Stimulated activated memory B cell treated with anti-CD40 and anti-IgM and Interleukin-4, amounts not matched to agents 10 μg/mL and 1 μg/mL and 100 μg/mL, for 72 hours (primary cell): ENCODE measurements around the gene TRRAP.

ENCODE experiments used
- ATAC-seq: fragments of 150-1000 bp; cut with Tn5 transposase; 2 replicates; pipeline ENCODE4 v1.10.0; 2021
- H3K27ac Mint-ChIP-seq: one replicate; pipeline ENCODE4 v1.8.0; 2022; ENCODE audit warnings: mild to moderate bottlenecking, mixed read lengths
- H3K27me3 Mint-ChIP-seq: one replicate; pipeline ENCODE4 v1.8.0; 2022; ENCODE audit warnings: mixed read lengths
- H3K36me3 Mint-ChIP-seq: one replicate; pipeline ENCODE4 v1.8.0; 2022; ENCODE audit warnings: mixed read lengths
- H3K4me1 Mint-ChIP-seq: one replicate; pipeline ENCODE4 v1.8.0; 2022; ENCODE audit warnings: mixed read lengths
- H3K4me3 Mint-ChIP-seq: one replicate; pipeline ENCODE4 v1.8.0; 2022; ENCODE audit warnings: mild to moderate bottlenecking, moderate library complexity, mixed read lengths
- H3K9me3 Mint-ChIP-seq: one replicate; pipeline ENCODE4 v1.8.0; 2022; ENCODE audit warnings: mixed read lengths

The TRRAP gene

GRCh38 chr7:99004781-99005500 lies 126.6 kb downstream of the TRRAP start:
- Mint-ChIP-seq H3K27me3 (no peaks in the 10 kb centered on the region), H3K9me3 (no peaks in the 10 kb centered on the region), H3K27ac (peak overlapping the region; percentile 77), H3K36me3 (peaks cover 69% of the 10 kb centered on the region), H3K4me1 (peaks cover 14% of the 10 kb centered on the region), H3K4me3 (no peak overlapping the region)
- ATAC-seq: no peak

GRCh38 chr7:99005776-99006175 lies 127.4 kb downstream of the TRRAP start:
- ATAC-seq: peak; percentile 84
- Mint-ChIP-seq H3K9me3 (no peaks in the 10 kb centered on the region), H3K36me3 (peaks cover 74% of the 10 kb centered on the region)

GRCh38 chr7:99006739-99007424 lies 128.6 kb downstream of the TRRAP start:
- Mint-ChIP-seq H3K4me3 (no peak overlapping the region), H3K27ac (no peak overlapping the region), H3K4me1 (peaks cover 14% of the 10 kb centered on the region), H3K36me3 (peaks cover 74% of the 10 kb centered on the region), H3K27me3 (no peaks in the 10 kb centered on the region), H3K9me3 (no peaks in the 10 kb centered on the region)
- no peak for ATAC-seq

More at GRCh38 chr7:99005776-99006175, 127.4 kb downstream of the TRRAP start:
- Mint-ChIP-seq H3K27ac (peak overlapping the region; percentile 77), H3K27me3 (no peaks in the 10 kb centered on the region), H3K4me1 (peaks cover 14% of the 10 kb centered on the region), H3K4me3 (no peak overlapping the region)

- Mint-ChIP-seq H3K4me1 (peaks cover 14% of the 10 kb centered on the region), H3K36me3 (peaks cover 76% of the 10 kb centered on the region), H3K27me3 (no peaks in the 10 kb centered on the region), H3K27ac (no peak overlapping the region), H3K9me3 (no peaks in the 10 kb centered on the region), H3K4me3 (no peak overlapping the region)
- ATAC-seq: no peak
These were observed 129.9 kb downstream of the TRRAP start for GRCh38 chr7:99008181-99008631.

- H3K9me3 Mint-ChIP-seq: no peaks in the 10 kb centered on the region
- H3K36me3 Mint-ChIP-seq: peaks cover 80% of the 10 kb centered on the region
- ATAC-seq: no peak
- H3K4me1 Mint-ChIP-seq: peaks cover 14% of the 10 kb centered on the region
- H3K4me3 Mint-ChIP-seq: no peak overlapping the region
- H3K27me3 Mint-ChIP-seq: no peaks in the 10 kb centered on the region
- H3K27ac Mint-ChIP-seq: no peak overlapping the region
These were observed 130.7 kb downstream of the TRRAP start for GRCh38 chr7:99008921-99009530.

GRCh38 chr7:99010281-99010680 lies 131.9 kb downstream of the TRRAP start:
- Mint-ChIP-seq H3K27ac (no peak overlapping the region), H3K27me3 (no peaks in the 10 kb centered on the region), H3K9me3 (no peaks in the 10 kb centered on the region), H3K36me3 (peaks cover 80% of the 10 kb centered on the region), H3K4me1 (peaks cover 8% of the 10 kb centered on the region), H3K4me3 (no peak overlapping the region)
- ATAC-seq: no peak

- peaks cover 83% of the 10 kb centered on the region for H3K36me3 Mint-ChIP-seq
- H3K27me3 Mint-ChIP-seq: no peaks in the 10 kb centered on the region
- no peak for ATAC-seq
- H3K27ac Mint-ChIP-seq: no peak overlapping the region
- H3K4me1 Mint-ChIP-seq: peaks cover 6% of the 10 kb centered on the region
- peaks cover 5% of the 10 kb centered on the region for H3K9me3 Mint-ChIP-seq
- H3K4me3 Mint-ChIP-seq: no peak overlapping the region
These were observed 133.0 kb downstream of the TRRAP start for GRCh38 chr7:99011341-99011705.

- no peak for ATAC-seq
- Mint-ChIP-seq H3K27me3 (no peaks in the 10 kb centered on the region), H3K4me3 (no peak overlapping the region), H3K4me1 (peaks cover 11% of the 10 kb centered on the region), H3K36me3 (peaks cover 84% of the 10 kb centered on the region), H3K9me3 (peaks cover 5% of the 10 kb centered on the region), H3K27ac (no peak overlapping the region)
These were observed 133.5 kb downstream of the TRRAP start for GRCh38 chr7:99011706-99012404.

GRCh38 chr7:99012722-99013121 lies 134.4 kb downstream of the TRRAP start:
- Mint-ChIP-seq H3K27ac (no peak overlapping the region), H3K4me3 (no peak overlapping the region), H3K36me3 (peaks cover 86% of the 10 kb centered on the region), H3K27me3 (no peaks in the 10 kb centered on the region), H3K4me1 (peaks cover 11% of the 10 kb centered on the region), H3K9me3 (peaks cover 5% of the 10 kb centered on the region)
- ATAC-seq: no peak

GRCh38 chr7:99013266-99014112 lies 135.2 kb downstream of the TRRAP start:
- Mint-ChIP-seq H3K27ac (no peak overlapping the region), H3K36me3 (peaks cover 84% of the 10 kb centered on the region), H3K4me3 (no peak overlapping the region), H3K9me3 (peaks cover 5% of the 10 kb centered on the region), H3K27me3 (no peaks in the 10 kb centered on the region), H3K4me1 (peaks cover 11% of the 10 kb centered on the region)
- no peak for ATAC-seq

- Mint-ChIP-seq H3K9me3 (peaks cover 5% of the 10 kb centered on the region), H3K4me3 (no peak overlapping the region), H3K27me3 (no peaks in the 10 kb centered on the region), H3K36me3 (peaks cover 84% of the 10 kb centered on the region), H3K4me1 (peaks cover 11% of the 10 kb centered on the region), H3K27ac (no peak overlapping the region)
- ATAC-seq: no peak
These were observed 136.0 kb downstream of the TRRAP start for GRCh38 chr7:99014113-99014985.

- Mint-ChIP-seq H3K27me3 (no peaks in the 10 kb centered on the region), H3K36me3 (peaks cover 90% of the 10 kb centered on the region), H3K27ac (peak overlapping the region; percentile 4), H3K4me1 (peaks cover 18% of the 10 kb centered on the region), H3K4me3 (no peak overlapping the region), H3K9me3 (peaks cover 5% of the 10 kb centered on the region)
- peak; percentile 62 for ATAC-seq
These were observed 137.9 kb downstream of the TRRAP start for GRCh38 chr7:99016196-99016595.

- Mint-ChIP-seq H3K36me3 (peaks cover 65% of the 10 kb centered on the region), H3K4me3 (no peak overlapping the region), H3K27me3 (no peaks in the 10 kb centered on the region), H3K9me3 (peaks cover 5% of the 10 kb centered on the region), H3K27ac (no peak overlapping the region), H3K4me1 (peaks cover 31% of the 10 kb centered on the region)
- ATAC-seq: no peak
These were observed 141.4 kb downstream of the TRRAP start for GRCh38 chr7:99019523-99020412.
